HG02623 (cell line): ENCODE results near the gene LGALS9.
"Not testable (repeated sequence)": the region's sequence is repeated elsewhere in the genome, so short reads cannot be mapped to it uniquely, and the experiment has no call there.

ENCODE experiments used
- ATAC-seq: cut with Tn5 transposase; IDR thresholded peaks from one replicate; pipeline ENCODE4 v1.9.1; 2021; ENCODE audit warnings: moderate library complexity; ENCODE audit not compliant: unreplicated experiment

The LGALS9 gene

DNA sequence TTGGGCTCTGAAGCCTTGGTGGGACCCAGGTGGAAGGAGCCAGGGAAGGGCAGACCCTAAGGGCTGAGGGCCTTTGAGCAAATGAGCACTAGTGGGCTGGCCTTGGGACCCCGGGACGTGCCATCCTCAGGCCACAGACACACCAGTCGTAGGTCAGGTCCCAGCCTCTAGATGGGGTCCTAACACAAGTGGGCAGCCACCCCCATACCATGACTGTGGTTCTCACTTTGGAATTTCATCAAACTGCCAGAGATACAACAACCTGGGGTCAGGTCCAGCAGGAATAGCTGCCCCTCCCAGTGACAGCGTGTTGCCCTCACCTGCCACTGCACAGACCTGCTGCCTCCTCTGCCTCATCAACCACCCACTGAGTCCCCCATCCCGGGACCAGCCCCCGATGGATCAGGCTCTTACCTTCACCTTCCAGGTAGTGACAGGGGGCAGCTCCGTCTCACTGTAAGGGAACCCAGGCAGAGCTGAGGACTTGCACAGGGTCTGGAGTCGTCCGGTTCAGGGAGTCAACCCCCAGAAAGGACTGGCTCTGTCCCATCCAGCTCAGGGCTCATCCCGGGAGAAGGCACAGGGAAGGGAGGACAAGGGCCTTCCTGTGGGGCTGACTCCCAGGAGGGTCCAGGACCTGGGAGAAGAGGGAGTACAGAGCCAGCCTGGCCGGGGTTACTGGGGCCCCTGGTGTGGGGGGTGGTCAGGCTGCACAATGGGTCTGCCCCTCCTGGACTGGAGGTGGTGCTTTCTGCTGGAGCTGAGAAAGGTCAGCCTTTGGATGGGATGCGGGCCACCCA lies 40.0 kb downstream of the LGALS9 start:
- no peak for ATAC-seq

DNA sequence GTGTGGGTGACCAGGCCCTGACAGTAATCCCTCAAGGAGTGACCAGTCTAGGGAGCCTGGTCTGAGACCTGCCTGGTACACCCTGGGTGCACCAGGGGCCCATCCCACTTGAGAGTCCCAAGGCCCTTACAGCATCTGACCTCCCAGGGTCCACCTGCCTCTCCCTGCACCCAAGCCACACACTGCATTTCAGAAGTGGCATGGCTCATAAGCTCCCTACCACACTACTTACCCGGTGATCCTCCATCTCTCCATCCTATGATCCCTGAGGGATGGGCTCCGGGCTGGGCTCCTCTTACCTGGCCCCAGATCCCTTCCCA lies 40.6 kb downstream of the LGALS9 start:
- no peak for ATAC-seq

DNA sequence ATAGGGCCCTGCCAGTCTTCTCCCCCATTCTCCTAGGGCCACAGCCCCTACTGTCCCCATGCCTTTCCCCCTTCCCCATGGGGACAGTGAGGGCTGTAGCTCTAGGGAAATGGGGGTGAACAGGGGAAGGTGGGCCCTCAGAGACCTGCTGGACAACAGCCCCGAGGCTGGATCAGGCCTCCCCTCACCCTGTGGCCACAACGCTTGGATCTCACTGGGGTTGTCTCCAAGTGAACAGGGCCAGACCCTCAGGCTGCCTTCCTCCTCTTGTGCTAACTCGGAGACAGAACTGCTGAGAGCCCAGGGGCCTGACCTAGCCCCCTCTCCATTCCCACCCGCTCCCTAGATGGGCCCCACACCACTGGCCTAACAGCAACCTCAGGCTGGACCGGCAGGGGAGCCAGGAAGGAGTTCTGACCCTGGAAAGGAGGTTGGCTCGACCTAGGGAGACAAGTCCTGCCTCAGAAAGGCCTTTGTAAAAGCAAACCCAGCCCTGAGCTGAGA lies 41.0 kb downstream of the LGALS9 start:
- not testable (repeated sequence) for ATAC-seq

DNA sequence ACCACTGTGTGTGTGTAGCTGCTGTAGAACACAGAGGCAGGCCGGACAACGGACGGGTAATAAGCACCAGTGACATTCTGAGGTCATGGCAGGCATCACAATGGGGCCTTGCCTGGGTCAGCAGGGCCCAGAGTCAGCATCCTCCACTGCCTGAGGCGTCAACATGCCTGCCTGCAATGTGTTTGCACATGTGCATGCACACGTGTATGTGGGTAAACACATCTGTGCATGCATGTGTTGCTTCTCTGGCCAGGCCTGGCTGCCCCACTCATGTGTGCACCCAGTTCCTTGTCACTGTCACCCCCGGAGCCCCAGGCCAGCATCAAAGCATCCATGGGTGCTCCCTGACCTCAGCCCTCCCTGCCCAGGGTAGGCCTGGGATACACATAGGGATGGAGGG lies 43.3 kb downstream of the LGALS9 start:
- ATAC-seq = no peak

DNA sequence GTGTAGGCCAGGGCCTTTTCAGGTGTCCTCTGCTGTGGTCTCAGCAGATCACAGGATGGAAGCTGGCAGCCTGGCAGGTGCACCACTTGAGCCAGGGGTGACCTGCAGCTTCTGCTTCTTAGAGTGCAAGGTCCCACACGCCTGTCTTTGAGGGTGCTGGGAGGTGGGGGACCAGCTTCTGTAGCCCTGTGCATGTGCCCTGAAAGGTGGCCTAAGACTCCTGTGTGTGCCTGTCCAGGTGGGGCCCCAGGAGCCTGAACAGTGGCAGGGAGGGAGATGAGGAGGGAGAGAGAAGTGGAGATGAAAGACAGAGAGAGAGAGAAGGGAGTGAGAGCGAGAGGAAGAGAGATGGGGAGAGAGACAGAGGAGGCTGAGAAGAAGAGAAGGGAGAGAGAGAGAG lies 46.2 kb downstream of the LGALS9 start:
- ATAC-seq = no peak

DNA sequence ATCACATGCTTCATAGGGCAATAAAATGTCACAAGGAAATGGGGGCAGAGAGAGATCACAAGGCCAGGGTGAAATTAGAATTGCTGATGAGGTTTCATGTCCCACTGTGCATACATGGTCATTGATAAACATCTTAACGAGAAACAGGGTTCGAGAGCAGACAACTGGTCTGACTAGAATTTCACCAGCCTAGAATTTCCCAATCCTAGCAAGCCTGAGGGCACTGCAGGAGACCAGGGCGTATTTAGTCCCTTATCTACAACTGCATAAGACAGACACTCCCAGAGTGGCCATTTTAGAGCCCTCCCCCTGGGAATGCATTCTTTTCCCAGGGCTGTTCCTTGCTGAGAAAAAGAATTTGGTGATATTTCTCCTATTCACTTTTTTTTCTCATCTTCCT lies 55.3 kb downstream of the LGALS9 start:
- ATAC-seq = not testable (repeated sequence)

DNA sequence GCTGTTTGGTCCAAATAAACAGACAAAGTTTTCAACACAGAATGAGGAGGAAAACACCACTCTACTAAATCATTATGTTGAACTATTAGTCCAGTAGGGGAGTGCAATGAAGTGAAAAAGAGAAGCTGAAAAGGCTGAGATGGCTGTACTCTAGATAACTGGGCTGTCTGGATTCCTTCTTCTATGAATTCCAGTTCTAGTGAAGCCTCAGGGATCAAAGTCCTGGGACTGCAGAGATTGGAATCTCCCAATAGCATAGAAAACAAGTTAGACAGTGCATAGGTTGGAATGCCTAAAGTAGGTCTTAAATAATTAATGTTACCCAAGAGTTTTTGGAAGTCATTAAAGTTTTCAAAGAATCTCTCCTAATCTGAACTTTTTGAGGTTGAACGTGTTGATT lies 59.9 kb downstream of the LGALS9 start:
- ATAC-seq = no peak

DNA sequence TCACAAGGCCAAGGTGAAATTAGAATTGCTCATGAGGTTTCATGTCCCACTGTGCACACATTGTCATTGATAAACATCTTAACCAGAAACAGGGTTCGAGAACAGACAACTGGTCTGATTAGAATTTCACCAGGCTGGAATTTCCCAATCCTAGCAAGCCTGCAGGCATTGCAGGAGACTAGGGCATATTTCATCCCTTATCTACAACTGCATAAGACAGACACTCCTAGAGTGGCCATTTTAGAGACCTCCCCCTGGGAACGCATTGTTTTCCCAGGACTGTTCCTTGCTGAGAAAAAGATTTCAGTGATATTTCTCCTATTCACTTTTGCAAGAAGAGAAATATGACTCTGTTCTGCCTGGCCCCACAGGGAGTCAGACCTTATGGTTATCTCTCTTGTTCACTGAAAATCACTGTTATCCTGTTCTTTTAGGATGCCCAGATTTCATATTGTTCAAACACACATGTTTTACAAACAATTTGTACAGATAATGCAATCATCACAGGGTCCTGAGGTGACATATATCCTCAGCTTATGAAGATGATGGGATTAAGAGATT lies 64.3 kb downstream of the LGALS9 start:
- ATAC-seq = not testable (repeated sequence)
